ENCODE measurements around the gene LRRC75B. TPM values are rescaled to one million over a fixed set of nuclear protein-coding genes. Genes with fewer than 3 reads are reported as not detected.

The LRRC75B gene
- total RNA-seq, 2 experiments from 2014 or later, result 0.56 to 0.98 TPM

DNA sequence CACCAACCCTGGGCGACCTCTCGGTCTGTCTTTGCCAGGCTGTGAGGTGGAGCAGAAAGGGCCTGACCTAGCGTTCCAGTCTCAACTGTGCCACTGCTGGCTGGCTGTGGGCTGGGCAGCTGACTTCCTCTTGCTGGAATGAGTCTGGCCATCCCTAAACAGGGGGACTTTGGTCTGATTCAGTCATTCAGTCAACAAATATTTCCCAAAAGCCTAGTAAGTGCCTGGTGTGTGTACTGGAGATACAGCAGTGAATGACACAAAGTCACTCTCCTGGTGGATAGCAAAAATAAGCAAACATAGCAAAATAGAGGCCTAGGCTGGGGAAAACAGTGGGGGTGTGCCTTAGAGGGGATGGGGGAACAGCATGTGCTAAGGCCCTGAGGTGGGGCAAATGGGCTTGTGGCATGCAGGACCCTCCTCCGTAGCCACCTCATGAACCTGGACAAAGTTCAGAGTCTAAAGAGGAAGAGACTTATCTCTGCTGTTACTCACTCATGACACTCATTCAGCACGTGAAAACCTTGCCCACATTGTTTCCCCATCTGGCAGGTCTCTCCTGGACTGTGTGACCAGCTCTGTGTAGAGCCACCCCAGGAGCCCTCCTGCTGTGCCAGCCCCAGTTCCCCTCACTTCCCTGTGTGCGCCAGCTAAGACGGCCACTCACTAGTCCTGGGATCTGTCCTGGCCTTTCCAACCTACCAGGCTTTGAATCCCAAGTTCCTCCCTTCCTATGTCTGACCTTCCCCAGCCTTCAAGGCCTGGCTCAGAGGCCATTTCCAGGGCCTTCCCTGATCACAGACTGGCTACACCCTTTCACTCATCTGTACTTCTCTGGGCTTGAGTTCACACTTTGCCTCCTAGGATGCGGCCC lies 42.6 kb downstream of the LRRC75B start:
- POLR2A ChIA-PET, result no interaction called here
- no peak overlapping the region for H3K27ac Mint-ChIP-seq

DNA sequence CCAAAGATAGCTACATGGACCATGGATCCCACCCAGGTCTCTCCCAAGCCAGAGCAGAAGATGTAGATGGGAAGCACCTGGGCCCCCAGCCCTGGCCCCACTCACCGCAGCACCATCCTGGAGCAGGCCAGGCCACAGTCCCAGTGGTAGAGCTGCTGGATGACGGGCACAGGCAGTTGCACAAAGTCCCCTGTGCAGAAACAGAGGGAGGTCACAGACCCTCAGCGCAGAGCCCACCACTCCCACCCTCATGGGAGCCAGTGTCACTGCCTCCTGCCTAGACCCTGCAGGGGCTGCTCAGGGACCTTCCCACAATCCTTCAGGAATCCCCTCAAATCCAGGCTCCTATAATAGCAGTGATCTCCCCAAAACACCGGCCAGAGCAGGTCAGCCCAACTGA lies 44.1 kb downstream of the LRRC75B start:
- Mint-ChIP-seq H3K9me3 (ENCODE audit: low read depth) (no peaks in the 10 kb centered on the region), H3K27ac (no peak overlapping the region), H3K36me3 (ENCODE audit: low read depth) (peaks cover 17% of the 10 kb centered on the region), H3K4me1 (peaks cover 20% of the 10 kb centered on the region), H3K4me3 (no peak overlapping the region), H3K27me3 (no peaks in the 10 kb centered on the region)
- no peak for ATAC-seq
- intact Hi-C loops (cut with DNase I, micrococcal nuclease), result no loop called here
- DNase-seq, result no peak
- POLR2A ChIA-PET, result no interaction called here
- CTCF ChIA-PET, result no interaction called here

More for the DNA sequence above, 42.6 kb downstream of the LRRC75B start:
- ATAC-seq (no peak), DNase-seq (no peak)
- intact Hi-C loops (cut with DNase I, micrococcal nuclease), result loop anchor here in 1 of 2 experiments (10.0 kb wide), 1 partner anchor 655 kb away; the partner anchor contains the start of gene MIF
- no peaks in the 10 kb centered on the region for H3K27me3 Mint-ChIP-seq
- CTCF ChIA-PET, result interaction anchor here (1.3 kb wide), 1 partner anchor 24 kb away, joined by 3 read pairs; no protein-coding TSS in a partner anchor
- peaks cover 21% of the 10 kb centered on the region for H3K36me3 Mint-ChIP-seq (ENCODE audit: low read depth)
- peaks cover 25% of the 10 kb centered on the region for H3K4me1 Mint-ChIP-seq
- no peak overlapping the region for H3K4me3 Mint-ChIP-seq
- no peaks in the 10 kb centered on the region for H3K9me3 Mint-ChIP-seq (ENCODE audit: low read depth)

- Mint-ChIP-seq H3K36me3 (ENCODE audit: low read depth) (peaks cover 40% of the 10 kb centered on the region), H3K27ac (no peak overlapping the region), H3K4me1 (no peaks in the 10 kb centered on the region), H3K27me3 (no peaks in the 10 kb centered on the region), H3K9me3 (ENCODE audit: low read depth) (no peaks in the 10 kb centered on the region), H3K4me3 (no peak overlapping the region)
- ChIA-PET POLR2A (interaction anchor here (1.2 kb wide), 1 partner anchor 9 kb away, joined by 5 read pairs; no protein-coding TSS in a partner anchor), CTCF (interaction anchor here (2.0 kb wide), 1 partner anchor 17 kb away, joined by 10 read pairs; no protein-coding TSS in a partner anchor)
- DNase-seq (no peak), ATAC-seq (no peak)
- intact Hi-C loops (cut with DNase I, micrococcal nuclease), result no loop called here
These were observed 49.1 kb downstream of the LRRC75B start for GRCh38 chr22:24543679-24544243.

DNA sequence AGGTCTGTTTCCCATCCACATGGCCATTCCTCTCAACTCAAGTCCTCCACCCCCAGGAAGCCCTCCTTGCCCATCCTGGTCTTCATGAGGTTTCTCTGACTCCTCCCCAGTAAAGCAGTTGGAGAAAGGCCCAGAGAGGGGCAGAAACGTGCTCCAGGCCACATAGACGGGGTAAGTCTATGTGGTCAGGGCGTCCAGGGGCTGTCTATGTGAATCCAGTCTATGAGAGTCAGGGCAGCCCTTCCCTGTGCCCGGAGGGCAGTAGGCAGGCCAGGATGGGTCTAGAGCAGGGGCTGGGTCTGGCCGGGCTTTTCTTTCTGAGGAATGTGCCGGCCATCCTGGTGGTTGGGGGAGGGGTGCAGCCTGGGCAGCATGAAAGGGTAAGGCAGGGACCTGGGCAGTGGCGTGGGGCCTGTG lies 49.7 kb downstream of the LRRC75B start:
- Mint-ChIP-seq H3K27ac (no peak overlapping the region), H3K9me3 (ENCODE audit: low read depth) (no peaks in the 10 kb centered on the region), H3K4me1 (no peaks in the 10 kb centered on the region), H3K27me3 (no peaks in the 10 kb centered on the region), H3K4me3 (no peak overlapping the region), H3K36me3 (ENCODE audit: low read depth) (peaks cover 40% of the 10 kb centered on the region)
- intact Hi-C loops (cut with DNase I, micrococcal nuclease), result no loop called here
- DNase-seq (no peak), ATAC-seq (no peak)
- ChIA-PET CTCF (no interaction called here), POLR2A (no interaction called here)

- POLR2A ChIA-PET, result no interaction called here
- Mint-ChIP-seq H3K9me3 (ENCODE audit: low read depth) (no peaks in the 10 kb centered on the region), H3K36me3 (ENCODE audit: low read depth) (peaks cover 40% of the 10 kb centered on the region), H3K4me1 (no peaks in the 10 kb centered on the region), H3K27ac (no peak overlapping the region), H3K27me3 (no peaks in the 10 kb centered on the region), H3K4me3 (no peak overlapping the region)
- DNase-seq (no peak), ATAC-seq (no peak)
- CTCF ChIA-PET, result no interaction called here
- intact Hi-C loops (cut with DNase I, micrococcal nuclease), result no loop called here
These were observed 50.2 kb downstream of the LRRC75B start for GRCh38 chr22:24542641-24543040.

GRCh38 chr22:24541681-24542515 lies 51.0 kb downstream of the LRRC75B start:
- CTCF ChIA-PET, result interaction anchor here (0.5 to 1.6 kb wide), 3 partner anchors 14 to 39 kb away, joined by 3 to 4 read pairs (median 3); partner anchors contain the start of gene SNRPD3
- H3K27me3 Mint-ChIP-seq, result no peaks in the 10 kb centered on the region
- peaks cover 34% of the 10 kb centered on the region for H3K36me3 Mint-ChIP-seq (ENCODE audit: low read depth)

DNA sequence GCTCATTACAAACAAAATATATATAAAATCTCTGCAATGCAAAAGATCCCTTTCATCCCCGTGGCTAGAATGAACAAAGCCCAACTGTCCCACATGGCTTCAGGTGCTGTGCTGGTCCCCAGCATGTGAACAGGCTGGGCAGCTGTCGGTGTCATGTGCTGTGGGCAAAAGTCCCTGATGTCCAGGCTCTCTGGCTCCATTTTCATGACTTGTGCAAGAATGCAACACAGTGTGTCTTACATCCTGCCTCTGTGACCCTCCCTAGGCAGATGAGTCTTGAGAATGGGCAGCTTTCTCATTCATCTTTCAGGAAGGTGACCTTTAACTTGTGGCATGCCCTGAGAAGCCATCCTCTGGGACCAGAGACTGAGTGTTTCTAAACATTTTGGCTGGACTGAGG lies 52.4 kb downstream of the LRRC75B start:
- intact Hi-C loops (cut with DNase I, micrococcal nuclease), result no loop called here
- no peak for ATAC-seq
- no peak overlapping the region for H3K4me3 Mint-ChIP-seq
- H3K27ac Mint-ChIP-seq, result no peak overlapping the region
- no peak for DNase-seq
- H3K36me3 Mint-ChIP-seq (ENCODE audit: low read depth), result peaks cover 26% of the 10 kb centered on the region
- no peaks in the 10 kb centered on the region for H3K9me3 Mint-ChIP-seq (ENCODE audit: low read depth)
- H3K4me1 Mint-ChIP-seq, result no peaks in the 10 kb centered on the region
- ChIA-PET CTCF (interaction anchor here (1.6 kb wide), 1 partner anchor 22 kb away, joined by 3 read pairs; no protein-coding TSS in a partner anchor), POLR2A (no interaction called here)
- H3K27me3 Mint-ChIP-seq, result no peaks in the 10 kb centered on the region

More at GRCh38 chr22:24541681-24542515, 51.0 kb downstream of the LRRC75B start:
- intact Hi-C loops (cut with DNase I, micrococcal nuclease), result no loop called here
- H3K4me1 Mint-ChIP-seq, result no peaks in the 10 kb centered on the region
- H3K4me3 Mint-ChIP-seq, result no peak overlapping the region
- H3K27ac Mint-ChIP-seq, result no peak overlapping the region
- ATAC-seq (no peak), DNase-seq (no peak)
- no peaks in the 10 kb centered on the region for H3K9me3 Mint-ChIP-seq (ENCODE audit: low read depth)
- POLR2A ChIA-PET, result no interaction called here

- DNase-seq (no peak), ATAC-seq (no peak)
- H3K27ac Mint-ChIP-seq, result no peak overlapping the region
- H3K4me3 Mint-ChIP-seq, result no peak overlapping the region
- H3K4me1 Mint-ChIP-seq, result no peaks in the 10 kb centered on the region
- H3K27me3 Mint-ChIP-seq, result no peaks in the 10 kb centered on the region
- H3K9me3 Mint-ChIP-seq (ENCODE audit: low read depth), result no peaks in the 10 kb centered on the region
- H3K36me3 Mint-ChIP-seq (ENCODE audit: low read depth), result peaks cover 7% of the 10 kb centered on the region
- intact Hi-C loops (cut with DNase I, micrococcal nuclease), result no loop called here
- ChIA-PET CTCF (interaction anchor here (0.9 to 1.8 kb wide), 2 partner anchors 8 to 10 kb away, joined by 3 to 5 read pairs; no protein-coding TSS in a partner anchor), POLR2A (interaction anchor here (0.6 kb wide), 1 partner anchor 134 kb away, joined by 6 read pairs; no protein-coding TSS in a partner anchor)
These were observed 56.8 kb downstream of the LRRC75B start for GRCh38 chr22:24536089-24536488.

Other genes starting within 250 kb of the LRRC75B start
- gene ADORA2A, start 165.5 kb downstream of the LRRC75B start, total RNA-seq, result 10 to 100 TPM; 30.6 to 31.3 TPM
- under 1 TPM; 0.16 to 0.28 TPM for gene UPB1, start 97.7 kb downstream of the LRRC75B start, total RNA-seq
- gene GUCD1, start 37.9 kb downstream of the LRRC75B start, total RNA-seq, result 100 to 1,000 TPM; 109 to 124 TPM
- 100 to 1,000 TPM; 156 to 232 TPM for gene SNRPD3, start 37.1 kb downstream of the LRRC75B start, total RNA-seq
- gene GGT1, start 10.1 kb upstream of the LRRC75B start, total RNA-seq, result 10 to 100 TPM; 32.4 to 34.9 TPM
- not detected for gene PIWIL3, start 181.6 kb upstream of the LRRC75B start, total RNA-seq
- gene SGSM1, start 213.1 kb upstream of the LRRC75B start, total RNA-seq, result under 1 TPM; 0.11 to 0.35 TPM

All from activated CD4-positive, alpha-beta T cell treated with anti-CD3 and anti-CD28 coated beads for 36 hours (primary cell).